GM19193 (cell line): ENCODE results near the gene PDF.

ENCODE experiments used
- POLR2A ChIP-seq: IDR thresholded peaks from 4 replicates; pipeline ENCODE4 v1.6.1; 2011; ENCODE audit not compliant: insufficient read depth, insufficient read length; ENCODE audit errors: extremely low read depth

Gene PDF

GRCh38 chr16:69348222-69348621 lies 17.8 kb upstream of the PDF start:
- no peak for TF ChIP-seq POLR2A

- TF ChIP-seq POLR2A: no peak
Observed at GRCh38 chr16:69346683-69347082, 16.3 kb upstream of the PDF start.

GRCh38 chr16:69345923-69346322 lies 15.5 kb upstream of the PDF start:
- TF ChIP-seq POLR2A: no peak

GRCh38 chr16:69344171-69344570 lies 13.8 kb upstream of the PDF start:
- TF ChIP-seq POLR2A: no peak

GRCh38 chr16:69340095-69340644 lies 9.8 kb upstream of the PDF start:
- no peak for TF ChIP-seq POLR2A

- peak; percentile 96 for TF ChIP-seq POLR2A
Observed at GRCh38 chr16:69339289-69340094, 9.1 kb upstream of the PDF start, which contains the start of the genes COG8 and NIP7. TSS of gene COG8 (minus strand) at chr16:69339564. CDS start at chr16:69339552, 12 bp downstream. TSS of gene NIP7 (plus strand) at chr16:69339772. CDS start at chr16:69339830, 58 bp downstream.

GRCh38 chr16:69338557-69339288 lies 8.3 kb upstream of the PDF start:
- TF ChIP-seq POLR2A: no peak

- no peak for TF ChIP-seq POLR2A
Observed at GRCh38 chr16:69334696-69335095, 4.3 kb upstream of the PDF start.

- no peak for TF ChIP-seq POLR2A
Observed at GRCh38 chr16:69329369-69330285, 761 bp downstream of the PDF start.

- no peak for TF ChIP-seq POLR2A
Observed at GRCh38 chr16:69328854-69329316, 1.5 kb downstream of the PDF start.

- no peak for TF ChIP-seq POLR2A
Observed at GRCh38 chr16:69327585-69328310, 2.6 kb downstream of the PDF start.

GRCh38 chr16:69326172-69326873 lies 4.1 kb downstream of the PDF start:
- no peak for TF ChIP-seq POLR2A

GRCh38 chr16:69325784-69326171 lies 4.6 kb downstream of the PDF start:
- no peak for TF ChIP-seq POLR2A
